Measurements from ENCODE around the gene SLC25A22.

SLC25A22 gene

GRCh38 chr11:803467-803742, 5.3 kb upstream of the SLC25A22 start:
- no peak for DNase-seq (ENCODE audit: low read depth)

DNA sequence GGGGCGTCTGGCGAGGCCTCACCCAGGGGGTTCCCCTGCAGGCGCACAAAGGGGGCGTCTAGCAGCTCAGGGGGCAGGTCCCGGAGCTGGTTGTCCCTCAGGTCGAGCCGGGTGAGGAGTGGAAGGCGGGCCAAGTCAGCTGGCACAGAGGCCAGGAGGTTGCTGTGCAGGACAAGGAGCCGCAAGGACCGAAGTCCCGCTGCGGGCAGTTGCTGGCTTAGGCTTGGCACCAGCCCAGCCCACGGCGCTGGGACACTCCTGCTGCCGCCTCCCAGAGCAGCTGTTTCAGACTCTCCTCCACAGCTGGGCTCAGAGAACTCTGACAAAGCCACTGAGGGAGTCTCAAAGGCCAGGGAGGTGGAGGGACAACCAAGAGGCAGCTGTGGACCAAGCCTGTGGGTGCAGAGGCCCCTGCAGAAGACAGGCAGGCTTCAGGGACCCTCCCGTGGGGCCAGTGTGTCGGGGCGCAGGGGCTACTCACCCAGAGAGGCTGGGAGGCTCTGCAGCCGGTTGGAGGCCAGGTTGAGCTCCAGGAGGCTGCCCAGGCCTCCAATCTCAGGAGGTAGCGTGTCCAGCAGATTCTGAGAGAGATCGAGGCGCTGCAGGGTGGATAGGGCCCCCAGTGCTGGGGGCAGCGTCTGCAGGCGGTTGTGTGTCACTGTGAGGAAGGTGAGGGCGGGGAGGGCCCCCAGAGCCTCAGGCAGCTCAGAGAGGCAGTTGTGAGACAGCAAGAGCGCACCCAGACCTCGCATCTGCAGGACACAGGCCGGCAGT, 4.8 kb upstream of the SLC25A22 start:
- no peak for DNase-seq (ENCODE audit: low read depth)

GRCh38 chr11:802018-802617, 4.0 kb upstream of the SLC25A22 start:
- DNase-seq (ENCODE audit: low read depth) = no peak

- no peak for DNase-seq (ENCODE audit: low read depth)
Measured at GRCh38 chr11:801097-801780, 3.2 kb upstream of the SLC25A22 start.

- no peak for DNase-seq (ENCODE audit: low read depth)
Measured at GRCh38 chr11:800473-800872, 2.4 kb upstream of the SLC25A22 start.

DNA sequence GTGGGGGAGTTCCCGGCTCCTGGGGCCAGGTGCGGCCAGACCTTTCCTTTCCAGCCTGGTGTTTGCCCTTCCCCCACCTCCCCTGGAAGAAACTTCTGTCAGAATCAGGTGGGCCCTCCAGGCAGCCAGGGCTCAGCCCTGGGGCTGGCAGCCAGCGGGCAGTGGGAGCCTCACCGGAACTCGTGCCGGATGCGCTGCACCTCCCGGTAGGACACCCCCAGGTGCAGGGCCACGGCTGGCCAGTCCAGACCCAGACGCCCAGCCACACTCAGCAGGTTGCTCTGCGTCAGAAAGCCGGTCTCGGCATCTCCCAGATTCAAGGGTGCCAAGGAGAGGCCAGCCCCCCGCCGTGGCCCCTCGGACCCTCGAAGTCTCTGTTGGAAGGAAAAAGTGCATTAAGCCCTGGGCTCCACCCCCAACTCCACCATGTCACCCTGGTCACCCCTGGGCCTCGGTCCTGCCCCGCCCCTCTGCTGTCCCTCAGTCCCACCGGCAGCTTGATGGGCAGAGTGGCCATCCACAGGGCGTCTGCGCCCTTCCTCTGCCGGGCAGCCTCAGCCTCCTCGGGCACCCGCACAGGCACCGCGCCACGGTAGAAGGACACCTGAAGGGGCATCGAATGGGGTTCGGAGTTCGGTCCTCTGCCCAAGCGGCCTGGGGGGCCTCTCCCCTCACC, 1.7 kb upstream of the SLC25A22 start:
- DNase-seq (ENCODE audit: low read depth) = no peak

- peak; percentile 82 for DNase-seq (ENCODE audit: low read depth)
Measured at GRCh38 chr11:797296-798092, 587 bp downstream of the SLC25A22 start.

- DNase-seq (ENCODE audit: low read depth) = no peak
Measured at GRCh38 chr11:796565-797295, 1.4 kb downstream of the SLC25A22 start.

GRCh38 chr11:795634-796564, 2.2 kb downstream of the SLC25A22 start:
- peak; percentile 70 for DNase-seq (ENCODE audit: low read depth)

GRCh38 chr11:794766-795633, 3.1 kb downstream of the SLC25A22 start:
- DNase-seq (ENCODE audit: low read depth) = no peak

- DNase-seq (ENCODE audit: low read depth) = no peak
Measured at GRCh38 chr11:794013-794765, 3.9 kb downstream of the SLC25A22 start.

DNA sequence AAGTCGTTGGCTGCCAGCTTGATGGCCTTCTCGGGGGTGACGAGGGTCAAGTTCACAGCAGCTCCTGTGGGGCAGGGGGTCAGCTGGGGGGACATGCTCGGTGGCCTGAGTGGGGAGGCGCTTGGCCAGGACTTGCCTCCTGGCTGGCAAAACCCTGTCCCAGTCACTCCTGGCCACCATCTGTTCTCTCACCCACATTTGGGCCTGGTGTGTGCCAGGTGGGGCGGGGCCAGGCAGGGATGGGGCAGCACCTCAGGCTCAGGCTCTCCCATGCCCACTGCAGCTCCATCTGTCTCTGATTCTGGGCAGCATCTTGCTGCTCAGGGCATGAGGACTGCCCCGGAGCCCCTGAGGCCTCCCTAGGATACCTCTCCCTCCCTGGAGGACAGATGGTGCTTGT, 4.5 kb downstream of the SLC25A22 start:
- no peak for DNase-seq (ENCODE audit: low read depth)

DNA sequence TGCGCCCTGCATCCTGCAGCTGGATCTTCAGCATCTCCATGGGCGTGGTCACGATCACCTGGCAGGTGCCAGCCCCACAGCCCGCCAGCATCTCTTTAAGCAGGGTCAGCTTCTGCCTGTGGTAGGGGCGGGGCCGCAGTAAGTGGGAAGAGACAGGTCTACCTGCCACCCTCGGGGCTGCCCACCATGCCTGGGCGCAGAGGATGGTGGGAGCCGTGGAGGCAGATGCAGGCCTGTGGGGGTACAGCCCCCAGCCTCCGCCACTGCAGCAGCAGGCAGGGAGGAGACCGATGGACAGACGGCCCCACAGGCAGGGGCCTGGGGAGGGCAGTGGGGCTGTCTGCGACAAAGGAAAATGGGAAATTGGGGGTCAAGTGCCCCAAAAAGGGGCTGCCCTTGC, 5.2 kb downstream of the SLC25A22 start:
- DNase-seq (ENCODE audit: low read depth) = no peak

DNA sequence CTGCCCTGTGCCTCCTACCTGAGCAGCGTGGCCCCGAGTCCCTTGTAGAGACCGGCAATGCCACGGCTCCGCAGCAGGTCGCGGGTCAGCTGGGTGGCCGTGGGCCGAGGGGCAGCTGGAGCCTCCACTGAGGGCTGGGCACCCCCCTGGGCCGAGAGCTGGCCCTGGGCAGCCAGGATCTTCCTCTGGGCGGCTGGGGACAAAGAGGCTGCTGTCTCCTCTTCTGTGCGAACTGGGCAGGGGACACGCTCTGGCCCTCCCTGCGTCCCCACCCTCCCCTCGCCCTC, 5.6 kb downstream of the SLC25A22 start:
- DNase-seq (ENCODE audit: low read depth) = no peak

- no peak for DNase-seq (ENCODE audit: low read depth)
Measured at GRCh38 chr11:791658-792534, 6.2 kb downstream of the SLC25A22 start.

GRCh38 chr11:790721-791564, 7.1 kb downstream of the SLC25A22 start:
- no peak for DNase-seq (ENCODE audit: low read depth)

GRCh38 chr11:789943-790342, 8.1 kb downstream of the SLC25A22 start, which contains the start of gene CEND1:
Gene CEND1 (minus strand): TSS chr11:790090. CDS start chr11:788576, 1,514 bp downstream.
- no peak for DNase-seq (ENCODE audit: low read depth)

Data from T-helper 22 cell (primary cell).